H1 (cell line): ENCODE data around the gene GULP1. TPM values are rescaled to one million over a fixed set of nuclear protein-coding genes. Genes with fewer than 3 reads are reported as not detected.

Experiments
- CTCF ChIA-PET: fragments of 300-600 bp; sonication (Branson Sonifier 250); formaldehyde crosslinking; loops from one replicate; lab custom pipeline; 2021; ENCODE audit not compliant: partially characterized antibody; lab: Charles Lee
- POLR2A ChIA-PET: fragments of 300-600 bp; sonication (Branson Sonifier 250); formaldehyde crosslinking; loops from one replicate; lab custom pipeline; 2021; ENCODE audit warnings: inconsistent platforms; ENCODE audit not compliant: partially characterized antibody; lab: Charles Lee
- DNase-seq, 2 experiments: peaks; one replicate each; pipeline versions ENCODE4 v3.0.0 to v3.0.0-alpha.2; 2010 to 2022; ENCODE audit warnings: low spot score in 2 of 2, low read depth in 1 of 2, mixed read lengths in 1 of 2
- FAIRE-seq: peaks from 2 replicates; lab custom pipeline; 2011; peaks lifted over from hg19 to GRCh38; lab: Jason Lieb, UNC
- H2AFZ ChIP-seq: 2 replicates; pipeline ENCODE4 v1.8.1; 2012; ENCODE audit warnings: low read length, inconsistent platforms
- H2AK5ac ChIP-seq: 2 replicates; pipeline ENCODE4 v1.6.1; 2013; ENCODE audit warnings: low read depth, low read length
- H2BK120ac ChIP-seq: replicated peaks from 2 replicates; pipeline ENCODE3; 2013; ENCODE audit warnings: low read depth, low read length, inconsistent platforms
- H2BK12ac ChIP-seq: 2 replicates; pipeline ENCODE4 v1.6.1; 2013; ENCODE audit warnings: low read depth, low read length
- H2BK15ac ChIP-seq: 2 replicates; pipeline ENCODE4 v1.6.1; 2013; ENCODE audit warnings: low read length
- H2BK20ac ChIP-seq: 2 replicates; pipeline ENCODE4 v1.6.1; 2013; ENCODE audit warnings: low read length
- H2BK5ac ChIP-seq: 2 replicates; pipeline ENCODE4 v1.6.1; 2013; ENCODE audit warnings: low read depth, low read length
- H3K14ac ChIP-seq: 2 replicates; pipeline ENCODE4 v1.6.1; 2013; ENCODE audit warnings: inconsistent platforms; ENCODE audit not compliant: insufficient read length
- H3K18ac ChIP-seq: 2 replicates; pipeline ENCODE4 v1.6.1; 2013; ENCODE audit warnings: low read length; ENCODE audit errors: extremely low read depth
- H3K23ac ChIP-seq: 2 replicates; pipeline ENCODE4 v1.6.1; 2013; ENCODE audit warnings: inconsistent platforms; ENCODE audit not compliant: insufficient read length
- H3K23me2 ChIP-seq: 2 replicates; pipeline ENCODE4 v1.6.1; 2013; ENCODE audit warnings: low read depth, low read length
- H3K27ac ChIP-seq: 2 replicates; pipeline ENCODE4 v1.6.1; 2011; ENCODE audit warnings: low read depth, low read length, inconsistent platforms
- H3K27me3 ChIP-seq, 4 experiments: replicated peaks in 1 of 4; 1 replicate in 1 of 4; 2 replicates in 3 of 4; pipeline versions ENCODE4 v1.6.1 to v1.8.1; 2011 to 2013; ENCODE audit warnings: low read length in 3 of 4, mild to moderate bottlenecking in 3 of 4, inconsistent platforms in 2 of 4, mixed read lengths in 2 of 4, moderate library complexity in 1 of 4; ENCODE audit not compliant: control insufficient read depth in 3 of 4, insufficient read depth in 3 of 4; ENCODE audit errors: extremely low read depth in 1 of 4
- H3K36me3 ChIP-seq, 4 experiments: 2 replicates each; pipeline versions ENCODE4 v1.6.1 to v1.8.1; 2011 to 2013; ENCODE audit warnings: mild to moderate bottlenecking in 4 of 4, low read length in 3 of 4, moderate library complexity in 2 of 4, control low read depth in 1 of 4, inconsistent platforms in 1 of 4; ENCODE audit not compliant: insufficient read depth in 4 of 4, control insufficient read depth in 2 of 4
- H3K4ac ChIP-seq: replicated peaks from 2 replicates; pipeline ENCODE3; 2013; ENCODE audit warnings: low read length, low read depth, mixed read lengths, inconsistent platforms; ENCODE audit not compliant: insufficient read length
- H3K4me1 ChIP-seq, 4 experiments: replicated peaks in 1 of 4; 1 replicate in 1 of 4; 2 replicates in 3 of 4; pipeline versions ENCODE4 v1.6.1 to v1.8.1; 2011 to 2013; ENCODE audit warnings: low read length in 3 of 4, inconsistent platforms in 2 of 4, mixed read lengths in 1 of 4; ENCODE audit not compliant: insufficient read depth in 4 of 4, control insufficient read depth in 3 of 4
- H3K4me2 ChIP-seq, 2 experiments: 2 replicates each; pipeline versions ENCODE4 v1.6.1 to v1.8.1; 2011 to 2013; ENCODE audit warnings: low read depth in 2 of 2, low read length in 2 of 2, control low read depth in 1 of 2, inconsistent platforms in 1 of 2, mild to moderate bottlenecking in 1 of 2; ENCODE audit not compliant: insufficient read depth in 1 of 2
- H3K4me3 ChIP-seq, 4 experiments: fragments of 200-600, 300-600 bp in 1 of 4; sonication (generic), shearing (Covaris generic), sonication (Bioruptor Twin) in 1 of 4; 2 replicates each; pipeline versions ENCODE4 v1.5.1 to v1.8.1; 2011 to 2016; ENCODE audit warnings: low read length in 4 of 4, low read depth in 3 of 4, control low read depth in 2 of 4, inconsistent platforms in 2 of 4, mild to moderate bottlenecking in 2 of 4, mixed read lengths in 1 of 4, moderate library complexity in 1 of 4; ENCODE audit not compliant: insufficient read depth in 2 of 4; ENCODE audit errors: extremely low read depth in 1 of 4
- H3K56ac ChIP-seq: replicated peaks from 2 replicates; pipeline ENCODE3; 2013; ENCODE audit warnings: low read depth, mild to moderate bottlenecking, mixed read lengths, low read length, inconsistent platforms; ENCODE audit not compliant: insufficient read length
- H3K79me1 ChIP-seq: 2 replicates; pipeline ENCODE4 v1.6.1; 2013; ENCODE audit warnings: low read depth, low read length, control low read depth
- H3K79me2 ChIP-seq, 2 experiments: 2 replicates each; pipeline versions ENCODE4 v1.6.1 to v1.8.1; 2012 to 2013; ENCODE audit warnings: low read length in 2 of 2, mild to moderate bottlenecking in 2 of 2, inconsistent platforms in 1 of 2; ENCODE audit not compliant: insufficient read depth in 2 of 2, control insufficient read depth in 1 of 2
- H3K9ac ChIP-seq, 4 experiments: replicated peaks in 1 of 4; 1 replicate in 1 of 4; 2 replicates in 3 of 4; pipeline versions ENCODE4 v1.6.1 to v1.8.1; 2011 to 2013; ENCODE audit warnings: low read depth in 3 of 4, low read length in 3 of 4, control low read depth in 2 of 4, mild to moderate bottlenecking in 2 of 4, moderate library complexity in 2 of 4, inconsistent platforms in 1 of 4; ENCODE audit errors: extremely low read depth in 1 of 4
- H3K9me3 ChIP-seq, 2 experiments: 2 replicates each; pipeline versions ENCODE4 v1.6.1 to v1.8.1; 2012 to 2013; ENCODE audit warnings: mild to moderate bottlenecking in 2 of 2, moderate library complexity in 2 of 2, control low read depth in 1 of 2, inconsistent platforms in 1 of 2, low read depth in 1 of 2, low read length in 1 of 2, mixed read lengths in 1 of 2; ENCODE audit not compliant: insufficient read depth in 2 of 2
- H4K20me1 ChIP-seq, 2 experiments: replicated peaks in 1 of 2; 2 replicates each; pipeline versions ENCODE3 to v1.8.1; 2011 to 2013; ENCODE audit warnings: inconsistent platforms in 2 of 2, low read length in 2 of 2, mild to moderate bottlenecking in 1 of 2; ENCODE audit not compliant: insufficient read depth in 2 of 2, control insufficient read depth in 1 of 2
- H4K5ac ChIP-seq: 2 replicates; pipeline ENCODE4 v1.6.1; 2013; ENCODE audit warnings: low read length, low read depth, mixed read lengths, inconsistent platforms; ENCODE audit not compliant: insufficient read length
- H4K8ac ChIP-seq: 2 replicates; pipeline ENCODE4 v1.8.0; 2013; ENCODE audit warnings: mild to moderate bottlenecking, moderate library complexity, low read length, inconsistent platforms; ENCODE audit not compliant: insufficient read depth; ENCODE audit errors: extremely low read depth
- H4K91ac ChIP-seq: replicated peaks from 2 replicates; pipeline ENCODE3; 2013; ENCODE audit warnings: low read length, mixed read lengths, inconsistent platforms; ENCODE audit not compliant: insufficient read length
- BACH1 ChIP-seq: IDR thresholded peaks from 2 replicates; pipeline ENCODE4 v1.6.1; 2012; ENCODE audit warnings: low read length, improper control_type of control experiment
- SP4 ChIP-seq: IDR thresholded peaks from 2 replicates; pipeline ENCODE4 v1.6.1; 2012; ENCODE audit warnings: low read length, inconsistent platforms
- WGBS, 2 experiments: shearing (Covaris generic) in 1 of 2; methylation state at CpG; one replicate each; pipeline versions ENCODE4 v1.1.6 to v1.1.7; 2013 to 2015; ENCODE audit warnings: low lambda C conversion rate in 2 of 2, mixed read lengths in 2 of 2, inconsistent platforms in 1 of 2, low coverage in 1 of 2, missing lambda C conversion rate in 1 of 2; ENCODE audit not compliant: insufficient replicate concordance in 2 of 2, insufficient coverage in 1 of 2, insufficient read length in 1 of 2; ENCODE audit errors: extremely low coverage in 1 of 2, missing lambda C conversion rate in 1 of 2; 5-methylcytosine and 5-hydroxymethylcytosine counted together
- polyA plus RNA-seq, 7 experiments: library from polyadenylated mRNA; depleted of rRNA in 3 of 7; stranded (reverse) in 5 of 7; unstranded in 2 of 7; fragments of >200 nt in 5 of 7; fragments of 200-250 nt in 2 of 7; gene quantifications; 1 replicate in 5 of 7; 2 replicates in 1 of 7; 4 replicates in 1 of 7; pipeline versions ENCODE4 v1.2.1 to v1.2.3, GENCODE V29; 2011 to 2013; ENCODE audit warnings: missing spikeins in 2 of 7, mixed read lengths in 2 of 7
- total RNA-seq: library from RNA; stranded (reverse); fragmentation: NEBNext Ultra II Directional; extraction: Animal tissue kit (Norgen Biotek cat#: 25700); gene quantifications from 2 replicates; pipeline ENCODE4 v1.2.1, GENCODE V29; 2021

GULP1 gene
- total and polyA plus RNA-seq, 2 of the 8 experiments (the other 6 are each of a cell fraction or from before 2014, with no cell fraction given), result 69.7 to 139 TPM

DNA sequence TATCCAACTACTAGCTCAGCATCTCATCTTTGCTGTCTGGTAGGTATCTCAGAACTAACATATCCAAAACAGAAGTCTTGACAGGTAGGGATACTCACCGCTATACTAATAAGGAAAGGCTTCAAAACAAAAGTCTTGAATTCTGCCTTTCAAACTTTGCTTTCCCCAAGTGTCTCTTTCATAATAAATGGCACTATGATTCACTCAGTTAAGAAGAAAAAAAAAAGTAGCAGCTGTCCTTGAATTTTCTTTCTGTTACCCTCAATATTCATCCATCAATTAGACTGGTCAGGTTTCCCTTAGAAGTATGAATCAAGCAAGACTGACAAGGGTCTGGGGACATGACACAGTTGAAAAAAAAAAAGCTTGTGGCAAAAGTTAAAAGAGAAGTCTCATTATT is 175.1 kb downstream of the GULP1 start:
- 89% methylated on average over 1 of the region's 1 CpG; no CpG with 5 or more reads in 1 of the 2 experiments for WGBS, 2 experiments
- Histone ChIP-seq H3K14ac (no peak overlapping the region), H3K4me1 (peaks cover 0 to 5% (median 4%) of the 10 kb centered on the region in 4 experiments; a peak in 3 of 7 replicates), H3K23ac (no peak overlapping the region), H2BK15ac (no peak overlapping the region), H2BK20ac (no peak overlapping the region), H2BK120ac (no peak overlapping the region), H3K9ac (no peak overlapping the region), H3K4ac (no peak overlapping the region), H3K27ac (no peak overlapping the region), H4K5ac (no peak overlapping the region), H2BK12ac (no peak overlapping the region), H2BK5ac (no peak overlapping the region), H3K79me2 (peaks cover 10 to 98% of the 10 kb centered on the region in 2 experiments; a peak in 3 of 4 replicates), H4K20me1 (no peaks in the 10 kb centered on the region), H3K4me3 (no peak overlapping the region), H3K23me2 (no peaks in the 10 kb centered on the region), H4K91ac (no peak overlapping the region), H3K27me3 (no peaks in the 10 kb centered on the region), H2AFZ (no peak overlapping the region), H3K9me3 (no peaks in the 10 kb centered on the region), H2AK5ac (no peak overlapping the region), H4K8ac (no peak overlapping the region), H3K79me1 (peaks cover 9% of the 10 kb centered on the region), H3K18ac (no peak overlapping the region), H3K56ac (no peak overlapping the region), H3K4me2 (no peak overlapping the region), H3K36me3 (peaks cover 0 to 4% (median 0%) of the 10 kb centered on the region in 4 experiments; a peak in 2 of 8 replicates)
- no peak for DNase-seq
- no peak for FAIRE-seq
- no peak for TF ChIP-seq BACH1
- no peak for TF ChIP-seq SP4
- POLR2A ChIA-PET, result interaction anchor here (0.6 to 1.0 kb wide), 2 partner anchors 10 to 175 kb away, joined by 3 to 4 read pairs; partner anchors contain the start of gene GULP1
- CTCF ChIA-PET, result interaction anchor here (0.8 to 1.1 kb wide), 5 partner anchors 10 to 316 kb away, joined by 3 read pairs; no protein-coding TSS in a partner anchor
